K562 (cell line): ENCODE measurements around the gene CUEDC2. TPM values are rescaled to one million over a fixed set of nuclear protein-coding genes. Genes with fewer than 3 reads are reported as not detected.

ENCODE experiments used
- ATAC-seq: fragments of 200-7000 bp; cut with Tn5 transposase; 3 replicates; pipeline ENCODE4 v1.9.1; 2020; ENCODE audit warnings: moderate library complexity
- BruUV-seq: library from RNA; stranded (reverse); fragments of 400-500 nt; replicated peaks from 2 replicates; lab custom pipeline; 2021; lab: Mats Ljungman, UMichigan
- CTCF ChIA-PET: fragments of 300-600 bp; formaldehyde crosslinking; extraction: SDS; loops from one replicate; lab custom pipeline; 2021; ENCODE audit warnings: low intra/inter-chr PET ratio; lab: Yijun Ruan, JAX
- POLR2A ChIA-PET: fragments of 300-600, 350-650 bp; sonication (Branson Sonifier 250); formaldehyde crosslinking; extraction: SDS; loops from one replicate; lab custom pipeline; 2021; ENCODE audit warnings: antibody characterized with exemption, inconsistent platforms; lab: Yijun Ruan, JAX
- DNase-seq, 4 experiments: peaks; one replicate each; pipeline versions ENCODE4 v3.0.0 to v3.0.0-alpha.2; 2011 to 2018; ENCODE audit warnings: low spot score in 3 of 4, mixed read lengths in 3 of 4; ENCODE audit errors: extremely low read depth in 1 of 4
- FAIRE-seq: peaks from 2 replicates; lab custom pipeline; 2011; peaks lifted over from hg19 to GRCh38; lab: Jason Lieb, UNC
- H2AFZ ChIP-seq: 2 replicates; pipeline ENCODE4 v1.6.0; 2011; ENCODE audit warnings: low read depth, low read length, control low read depth, inconsistent platforms
- H3K27ac ChIP-seq: fragments of 200-600 bp; 3 replicates; pipeline ENCODE4 v1.8.0; 2011; ENCODE audit warnings: low read depth, mild to moderate bottlenecking, control low read depth, inconsistent platforms, low read length, moderate library complexity, mixed read lengths; ENCODE audit errors: extremely low read depth
- H3K27me3 ChIP-seq, 2 experiments: fragments of 300-600 bp in 1 of 2; 2 replicates in 1 of 2; 3 replicates in 1 of 2; pipeline versions ENCODE4 v1.6.0 to v1.8.0; 2011; ENCODE audit warnings: inconsistent platforms in 2 of 2, low read length in 2 of 2, mild to moderate bottlenecking in 1 of 2, mixed read lengths in 1 of 2, moderate library complexity in 1 of 2; ENCODE audit not compliant: control insufficient read depth in 2 of 2, insufficient read depth in 2 of 2
- H3K36me3 ChIP-seq: fragments of 300-600 bp; 3 replicates; pipeline ENCODE4 v1.8.0; 2011; ENCODE audit warnings: mild to moderate bottlenecking, low read length, inconsistent platforms; ENCODE audit not compliant: control insufficient read depth, insufficient read depth
- H3K4me1 ChIP-seq, 2 experiments: fragments of 200-600 bp in 1 of 2; replicated peaks in 1 of 2; 2 replicates in 1 of 2; 3 replicates in 1 of 2; pipeline versions ENCODE4 v1.5.1 to v1.8.0; 2011; ENCODE audit warnings: inconsistent platforms in 2 of 2, low read length in 2 of 2, mild to moderate bottlenecking in 1 of 2, mixed read lengths in 1 of 2, moderate library complexity in 1 of 2; ENCODE audit not compliant: control insufficient read depth in 2 of 2, insufficient read depth in 2 of 2
- H3K4me2 ChIP-seq: 2 replicates; pipeline ENCODE4 v1.6.1; 2011; ENCODE audit warnings: low read length, control low read depth, inconsistent platforms, mixed read lengths; ENCODE audit not compliant: insufficient read depth
- H3K4me3 ChIP-seq: fragments of 200-600 bp; sonication (generic), shearing (Covaris generic); 2 replicates; pipeline ENCODE4 v1.5.1; 2016; ENCODE audit warnings: control low read depth, inconsistent platforms
- H3K79me2 ChIP-seq: fragments of 200-600 bp; 3 replicates; pipeline ENCODE4 v1.8.0; 2011; ENCODE audit warnings: low read length, inconsistent platforms; ENCODE audit not compliant: control insufficient read depth, insufficient read depth
- H3K9ac ChIP-seq, 2 experiments: 2 replicates each; pipeline versions ENCODE4 v1.6.0 to v1.6.1; 2011; ENCODE audit warnings: low read depth in 2 of 2, low read length in 2 of 2, control low read depth in 1 of 2, inconsistent platforms in 1 of 2, mild to moderate bottlenecking in 1 of 2, mixed read lengths in 1 of 2; ENCODE audit not compliant: insufficient read depth in 1 of 2
- H3K9me1 ChIP-seq: one replicate; pipeline ENCODE4 v1.6.0; 2011; ENCODE audit warnings: inconsistent platforms, mild to moderate bottlenecking, low read length, moderate library complexity; ENCODE audit not compliant: control insufficient read depth, insufficient read depth
- H3K9me3 ChIP-seq: replicated peaks from 2 replicates; pipeline ENCODE4 v1.5.1; 2011; ENCODE audit warnings: low read depth, low read length, inconsistent platforms; ENCODE audit not compliant: control insufficient read depth, insufficient read depth
- H4K20me1 ChIP-seq: replicated peaks from 2 replicates; pipeline ENCODE4 v1.6.1; 2011; ENCODE audit warnings: low read length, inconsistent platforms, mixed read lengths; ENCODE audit not compliant: control insufficient read depth, insufficient read depth
- EGR1 ChIP-seq: fragments of 450-650 bp; conservative IDR thresholded peaks from 2 replicates; pipeline ENCODE4 v1.6.1; 2017; ENCODE audit warnings: mild to moderate bottlenecking
- ETS2 ChIP-seq: IDR thresholded peaks from 2 replicates; pipeline ENCODE4 v1.6.1; 2016; ENCODE audit warnings: borderline replicate concordance, missing genetic modification characterization, mild to moderate bottlenecking, moderate library complexity, missing compliant biosample characterization; ENCODE audit not compliant: poor library complexity, severe bottlenecking
- ILK ChIP-seq: fragments of 450-650 bp; IDR thresholded peaks from 2 replicates; pipeline ENCODE4 v1.6.1; 2016; ENCODE audit warnings: missing genetic modification characterization, low read depth, mild to moderate bottlenecking, missing compliant biosample characterization, moderate library complexity, borderline replicate concordance
- RBM25 ChIP-seq: fragments of 200-400 bp; formaldehyde crosslinking; IDR thresholded peaks from 2 replicates; pipeline ENCODE4 v1.6.1; 2018; ENCODE audit warnings: low read length, low read depth, moderate library complexity; ENCODE audit not compliant: severe bottlenecking
- SUPT5H ChIP-seq: fragments of 450-650 bp; IDR thresholded peaks from 2 replicates; pipeline ENCODE4 v1.6.1; 2016
- ZBTB26 ChIP-seq: fragments of 450-650 bp; formaldehyde crosslinking; IDR thresholded peaks from 2 replicates; pipeline ENCODE4 v1.4.0; 2022; ENCODE audit warnings: missing genetic modification characterization
- ZNF143 ChIP-seq: sonication (generic); formaldehyde crosslinking; IDR thresholded peaks from 2 replicates; pipeline ENCODE4 v1.9.0; 2022; ENCODE audit warnings: mild to moderate bottlenecking, missing genetic modification reagents
- ZNF511 ChIP-seq: sonication (generic); formaldehyde crosslinking; IDR thresholded peaks from 2 replicates; pipeline ENCODE4 v1.8.0; 2022; ENCODE audit warnings: mild to moderate bottlenecking, missing genetic modification reagents
- ZNF518B ChIP-seq: fragments of 250-450 bp; sonication (Bioruptor Pico); IDR thresholded peaks from 2 replicates; pipeline ENCODE4 v1.5.0; 2021; ENCODE audit warnings: mild to moderate bottlenecking, moderate library complexity
- WGBS: fragments of 100-300 bp; shearing (Covaris generic); methylation state at CpG from one replicate; pipeline ENCODE4 v1.1.6; 2016; ENCODE audit warnings: low coverage, mixed read lengths; ENCODE audit not compliant: insufficient coverage; ENCODE audit errors: missing lambda C conversion rate; 5-methylcytosine and 5-hydroxymethylcytosine counted together
- in situ Hi-C: fragments of 300-500 bp; cut with MboI; formaldehyde crosslinking; loops from 4 replicates; pipeline ENCODE4 v1.15.0; 2018; ENCODE audit warnings: inconsistent platforms, mixed read lengths
- intact Hi-C: fragments of 100-400 bp; cut with micrococcal nuclease; formaldehyde crosslinking; loops from 2 replicates; pipeline ENCODE4 v1.14.2; 2022
- polyA plus RNA-seq, 8 experiments: library from polyadenylated mRNA; depleted of rRNA in 4 of 8; stranded (reverse) in 5 of 8; unstranded in 3 of 8; fragments of >200 nt; fragmentation: Nextera tagmentation in 2 of 8; fragmentation: Illumina TruSeq in 1 of 8; extraction: Ambion mirVana in 2 of 8; extraction: Trizol in 1 of 8; gene quantifications; 2 replicates each; pipeline versions ENCODE4 v1.2.1 to v1.2.3, GENCODE V29; 2011 to 2014; ENCODE audit warnings: inconsistent platforms in 1 of 8, missing spikeins in 1 of 8
- total RNA-seq, 7 experiments: library from RNA; depleted of rRNA in 6 of 7; stranded (reverse); fragments of >200 nt in 6 of 7; fragmentation: Illumina TruSeq in 2 of 7; extraction: Trizol in 2 of 7; gene quantifications; 2 replicates each; pipeline versions ENCODE4 v1.2.1 to v1.2.3, GENCODE V29; 2011 to 2021; ENCODE audit warnings: low replicate concordance in 1 of 7
- TF ChIP-seq, protein P1 (sequence below): fragments of 250-450 bp; sonication (Bioruptor Pico); IDR thresholded peaks from 2 replicates; pipeline ENCODE4 v1.8.0; 2022; ENCODE audit warnings: inconsistent platforms, mild to moderate bottlenecking, moderate library complexity, borderline replicate concordance
- TF ChIP-seq, protein P2 (sequence below): sonication (generic); formaldehyde crosslinking; IDR thresholded peaks from 2 replicates; pipeline ENCODE4 v1.8.1; 2023; ENCODE audit warnings: mild to moderate bottlenecking, missing genetic modification reagents

CUEDC2 gene
- total and polyA plus RNA-seq, 9 of the 15 experiments (the other 6 are each of a cell fraction or from before 2014, with no cell fraction given): 8.5 to 48.9 (median 27.4) TPM

- TF ChIP-seq ZNF518B (CRISPR knock-in tag) (no peak), ETS2 (no peak)
Measured at GRCh38 chr10:102396730-102397151, 35.6 kb downstream of the CUEDC2 start (continued).

DNA sequence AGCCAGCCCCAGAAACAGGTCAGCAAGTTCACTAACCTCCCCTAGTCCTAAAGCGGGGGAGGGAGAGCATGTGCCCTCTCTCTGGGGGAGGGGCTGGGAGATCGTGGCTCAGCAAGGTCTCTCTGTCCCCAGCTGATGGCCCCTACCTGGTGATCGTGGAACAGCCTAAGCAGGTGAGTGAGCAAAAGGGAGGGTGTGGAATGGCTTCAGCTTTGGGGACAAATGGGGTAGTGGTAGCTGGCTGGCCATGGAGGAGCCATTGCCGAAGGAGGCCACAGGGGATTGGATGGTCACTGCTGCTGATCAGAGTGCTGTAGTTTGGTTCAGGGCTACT is 36.1 kb downstream of the CUEDC2 start:
- H3K9me1 ChIP-seq: no peaks in the 10 kb centered on the region
- no peaks in the 10 kb centered on the region for H4K20me1 ChIP-seq
- peak overlapping the region; percentile 63; the same call in 1 of the 2 replicates for H2AFZ ChIP-seq
- peak overlapping the region; percentile 99 for H3K4me2 ChIP-seq
- H3K27me3 ChIP-seq: no peaks in the 10 kb centered on the region
- H3K4me3 ChIP-seq: peak overlapping the region; percentile 78
- BruUV-seq: no TSS peak
- 33% methylated on average over 2 of the region's 4 CpGs for WGBS
- POLR2A ChIA-PET: interaction anchor here (0.5 to 1.3 kb wide), 2 partner anchors 12 to 26 kb away, joined by 3 read pairs; no protein-coding TSS in a partner anchor
- CTCF ChIA-PET: interaction anchor here (0.7 kb wide), 1 partner anchor 14 kb away, joined by 4 read pairs; no protein-coding TSS in a partner anchor
- no peak for FAIRE-seq
- intact Hi-C loops: loop anchor here (5.0 kb wide), 1 partner anchor 229 kb away; no protein-coding TSS in a partner anchor
- in situ Hi-C loops: loop anchor here (25.0 kb wide), 1 partner anchor 191 kb away; no protein-coding TSS in a partner anchor
- DNase-seq: peak in 3 of 4 experiments; percentile 23 to 42 (median 23)
- H3K9ac ChIP-seq: peak overlapping the region; percentile 65 to 90; a peak in 3 of 4 replicates
- peaks cover 14 to 54% of the 10 kb centered on the region in 2 experiments; a peak in 4 of 5 replicates for H3K4me1 ChIP-seq
- peaks cover 16% of the 10 kb centered on the region; the same call in 1 of the 3 replicates for H3K36me3 ChIP-seq
- H3K27ac ChIP-seq: peak overlapping the region; percentile 70; the same call in 2 of the 3 replicates
- peaks cover 7% of the 10 kb centered on the region; the same call in 1 of the 3 replicates for H3K79me2 ChIP-seq
- ATAC-seq: no peak
- H3K9me3 ChIP-seq: no peaks in the 10 kb centered on the region
- TF ChIP-seq SUPT5H (no peak), EGR1 (peak; percentile 19; the same call in 1 of the 2 replicates), RBM25 (no peak), ZNF511 (CRISPR knock-in tag) (no peak), ZNF143 (no peak), ZBTB26 (CRISPR knock-in tag) (no peak), ILK (tag) (no peak)
- TF ChIP-seq, protein P1, sequence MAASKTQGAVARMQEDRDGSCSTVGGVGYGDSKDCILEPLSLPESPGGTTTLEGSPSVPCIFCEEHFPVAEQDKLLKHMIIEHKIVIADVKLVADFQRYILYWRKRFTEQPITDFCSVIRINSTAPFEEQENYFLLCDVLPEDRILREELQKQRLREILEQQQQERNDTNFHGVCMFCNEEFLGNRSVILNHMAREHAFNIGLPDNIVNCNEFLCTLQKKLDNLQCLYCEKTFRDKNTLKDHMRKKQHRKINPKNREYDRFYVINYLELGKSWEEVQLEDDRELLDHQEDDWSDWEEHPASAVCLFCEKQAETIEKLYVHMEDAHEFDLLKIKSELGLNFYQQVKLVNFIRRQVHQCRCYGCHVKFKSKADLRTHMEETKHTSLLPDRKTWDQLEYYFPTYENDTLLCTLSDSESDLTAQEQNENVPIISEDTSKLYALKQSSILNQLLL (CRISPR knock-in tag): no peak
- TF ChIP-seq, protein P2, sequence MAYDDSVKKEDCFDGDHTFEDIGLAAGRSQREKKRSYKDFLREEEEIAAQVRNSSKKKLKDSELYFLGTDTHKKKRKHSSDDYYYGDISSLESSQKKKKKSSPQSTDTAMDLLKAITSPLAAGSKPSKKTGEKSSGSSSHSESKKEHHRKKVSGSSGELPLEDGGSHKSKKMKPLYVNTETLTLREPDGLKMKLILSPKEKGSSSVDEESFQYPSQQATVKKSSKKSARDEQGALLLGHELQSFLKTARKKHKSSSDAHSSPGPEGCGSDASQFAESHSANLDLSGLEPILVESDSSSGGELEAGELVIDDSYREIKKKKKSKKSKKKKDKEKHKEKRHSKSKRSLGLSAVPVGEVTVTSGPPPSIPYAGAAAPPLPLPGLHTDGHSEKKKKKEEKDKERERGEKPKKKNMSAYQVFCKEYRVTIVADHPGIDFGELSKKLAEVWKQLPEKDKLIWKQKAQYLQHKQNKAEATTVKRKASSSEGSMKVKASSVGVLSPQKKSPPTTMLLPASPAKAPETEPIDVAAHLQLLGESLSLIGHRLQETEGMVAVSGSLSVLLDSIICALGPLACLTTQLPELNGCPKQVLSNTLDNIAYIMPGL (CRISPR knock-in tag): no peak
